ENCODE data around the gene RPTOR. TPM values are rescaled to one million over a fixed set of nuclear protein-coding genes. Genes with fewer than 3 reads are reported as not detected.

The RPTOR gene
- polyA plus RNA-seq, 1 of the 3 experiments (the other 2 are of a cell fraction) = 14.9 TPM

DNA sequence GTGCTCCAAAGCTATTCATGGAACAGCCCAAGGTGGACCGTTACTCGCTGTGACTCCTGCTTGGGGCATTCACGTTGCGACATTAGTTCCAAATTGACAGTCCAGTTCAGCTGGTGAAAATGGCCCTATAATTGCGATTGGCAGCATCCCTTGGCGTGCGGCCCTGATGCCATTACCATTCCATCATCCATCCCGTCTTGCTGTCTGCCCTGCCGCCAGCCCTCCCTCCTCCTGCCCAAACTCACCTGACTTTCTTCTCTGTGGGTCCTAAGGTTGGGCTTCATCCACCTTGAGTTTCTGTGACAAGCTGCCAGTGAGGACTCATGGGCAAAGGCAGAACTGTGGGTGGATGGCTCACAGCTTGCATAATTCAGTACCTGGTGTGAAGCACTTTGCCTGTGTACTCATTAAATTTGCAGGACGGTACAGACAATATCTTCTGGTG, 104.6 kb downstream of the RPTOR start:
- no peak overlapping the region for H3K27ac ChIP-seq (ENCODE audit: low read depth in 2 of 2, low read length in 1 of 2)
- no peak overlapping the region for H2AFZ ChIP-seq (ENCODE audit: low read depth)
- DNase-seq = no peak
- H3K9me3 ChIP-seq = no peaks in the 10 kb centered on the region
- H3K9ac ChIP-seq = no peak overlapping the region
- WGBS (ENCODE audit: low lambda C conversion rate) = 98% methylated on average over 10 of the region's 10 CpGs
- CTCF ChIA-PET = interaction anchor here (0.9 to 2.5 kb wide), 20 partner anchors 8 to 221 kb away, joined by 3 to 17 read pairs (median 4); no protein-coding TSS in a partner anchor
- H3K4me3 ChIP-seq (ENCODE audit: low read depth in 2 of 2, low read length in 1 of 2) = no peak overlapping the region
- H3F3A ChIP-seq (replicated peaks; ENCODE audit: insufficient read depth) = no peaks in the 10 kb centered on the region
- peaks cover 0 to 3% of the 10 kb centered on the region in 2 experiments for H3K36me3 ChIP-seq (replicated peaks in 1 of 2; ENCODE audit: control insufficient read depth in 1 of 2, insufficient read depth in 2 of 2, low read length in 1 of 2)
- H4K20me1 ChIP-seq (ENCODE audit: insufficient read depth) = peaks cover 26% of the 10 kb centered on the region; the same call in 1 of the 2 replicates
- H3K4me2 ChIP-seq = no peak overlapping the region
- H3K27me3 ChIP-seq (ENCODE audit: insufficient read depth) = no peaks in the 10 kb centered on the region
- no peaks in the 10 kb centered on the region for H3K9me2 ChIP-seq
- H3K4me1 ChIP-seq (ENCODE audit: control insufficient read depth in 1 of 2, insufficient read depth in 2 of 2, low read depth in 1 of 2, low read length in 1 of 2) = peaks cover 12 to 26% of the 10 kb centered on the region in 2 experiments; a peak in 3 of 4 replicates
- peaks cover 56% of the 10 kb centered on the region; the same call in 1 of the 2 replicates for H3K79me2 ChIP-seq (ENCODE audit: insufficient read depth)
- POLR2A ChIA-PET = no interaction called here
- TF ChIP-seq EP300 (IDR thresholded peaks at IDR 0.05; ENCODE audit: borderline replicate concordance in 1 of 2, low read depth in 1 of 2, low read length in 1 of 2) = no peak
- TF ChIP-seq, protein P1, sequence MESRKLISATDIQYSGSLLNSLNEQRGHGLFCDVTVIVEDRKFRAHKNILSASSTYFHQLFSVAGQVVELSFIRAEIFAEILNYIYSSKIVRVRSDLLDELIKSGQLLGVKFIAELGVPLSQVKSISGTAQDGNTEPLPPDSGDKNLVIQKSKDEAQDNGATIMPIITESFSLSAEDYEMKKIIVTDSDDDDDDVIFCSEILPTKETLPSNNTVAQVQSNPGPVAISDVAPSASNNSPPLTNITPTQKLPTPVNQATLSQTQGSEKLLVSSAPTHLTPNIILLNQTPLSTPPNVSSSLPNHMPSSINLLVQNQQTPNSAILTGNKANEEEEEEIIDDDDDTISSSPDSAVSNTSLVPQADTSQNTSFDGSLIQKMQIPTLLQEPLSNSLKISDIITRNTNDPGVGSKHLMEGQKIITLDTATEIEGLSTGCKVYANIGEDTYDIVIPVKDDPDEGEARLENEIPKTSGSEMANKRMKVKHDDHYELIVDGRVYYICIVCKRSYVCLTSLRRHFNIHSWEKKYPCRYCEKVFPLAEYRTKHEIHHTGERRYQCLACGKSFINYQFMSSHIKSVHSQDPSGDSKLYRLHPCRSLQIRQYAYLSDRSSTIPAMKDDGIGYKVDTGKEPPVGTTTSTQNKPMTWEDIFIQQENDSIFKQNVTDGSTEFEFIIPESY (IDR thresholded peaks at IDR 0.05; ENCODE audit: borderline replicate concordance, low read depth) = no peak
- TF ChIP-seq, protein P2, sequence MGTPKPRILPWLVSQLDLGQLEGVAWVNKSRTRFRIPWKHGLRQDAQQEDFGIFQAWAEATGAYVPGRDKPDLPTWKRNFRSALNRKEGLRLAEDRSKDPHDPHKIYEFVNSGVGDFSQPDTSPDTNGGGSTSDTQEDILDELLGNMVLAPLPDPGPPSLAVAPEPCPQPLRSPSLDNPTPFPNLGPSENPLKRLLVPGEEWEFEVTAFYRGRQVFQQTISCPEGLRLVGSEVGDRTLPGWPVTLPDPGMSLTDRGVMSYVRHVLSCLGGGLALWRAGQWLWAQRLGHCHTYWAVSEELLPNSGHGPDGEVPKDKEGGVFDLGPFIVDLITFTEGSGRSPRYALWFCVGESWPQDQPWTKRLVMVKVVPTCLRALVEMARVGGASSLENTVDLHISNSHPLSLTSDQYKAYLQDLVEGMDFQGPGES (IDR thresholded peaks at IDR 0.05; ENCODE audit: low read depth, low read length) = no peak
- no peak for TF ChIP-seq POLR2AphosphoS5 (IDR thresholded peaks at IDR 0.05; ENCODE audit: low read depth, low read length)
- no peak for TF ChIP-seq YY1 (IDR thresholded peaks at IDR 0.05; ENCODE audit: low read depth)
- no peak for TF ChIP-seq RAD21 (IDR thresholded peaks at IDR 0.05; ENCODE audit: low read length)
- no peak for TF ChIP-seq RCOR1 (IDR thresholded peaks at IDR 0.05; ENCODE audit: low read length)
- TF ChIP-seq GATA2 (CRISPR knock-in tag; IDR thresholded peaks at IDR 0.05) = no peak
- no peak for TF ChIP-seq RFX5 (IDR thresholded peaks at IDR 0.05; ENCODE audit: low read length)
- TF ChIP-seq FOXJ3 (CRISPR knock-in tag; IDR thresholded peaks at IDR 0.05) = no peak
- TF ChIP-seq JUND (IDR thresholded peaks at IDR 0.05) = no peak
- TF ChIP-seq GABPA (IDR thresholded peaks at IDR 0.05; ENCODE audit: low read depth) = no peak
- no peak for TF ChIP-seq CHD2 (IDR thresholded peaks at IDR 0.05; ENCODE audit: low read length, partially characterized antibody)
- TF ChIP-seq NFIC (IDR thresholded peaks at IDR 0.05; ENCODE audit: borderline replicate concordance) = no peak
- no peak for TF ChIP-seq SMC3 (IDR thresholded peaks at IDR 0.05; ENCODE audit: low read depth, low read length)
- no peak for TF ChIP-seq SIN3A (IDR thresholded peaks at IDR 0.05; ENCODE audit: borderline replicate concordance, low read depth, low read length)
- TF ChIP-seq, protein P3, sequence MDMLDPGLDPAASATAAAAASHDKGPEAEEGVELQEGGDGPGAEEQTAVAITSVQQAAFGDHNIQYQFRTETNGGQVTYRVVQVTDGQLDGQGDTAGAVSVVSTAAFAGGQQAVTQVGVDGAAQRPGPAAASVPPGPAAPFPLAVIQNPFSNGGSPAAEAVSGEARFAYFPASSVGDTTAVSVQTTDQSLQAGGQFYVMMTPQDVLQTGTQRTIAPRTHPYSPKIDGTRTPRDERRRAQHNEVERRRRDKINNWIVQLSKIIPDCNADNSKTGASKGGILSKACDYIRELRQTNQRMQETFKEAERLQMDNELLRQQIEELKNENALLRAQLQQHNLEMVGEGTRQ (IDR thresholded peaks at IDR 0.05; ENCODE audit: borderline replicate concordance, low read depth, low read length) = no peak
- TF ChIP-seq TAF1 (IDR thresholded peaks at IDR 0.05; ENCODE audit: borderline replicate concordance, low read depth, low read length) = no peak
- TF ChIP-seq, protein P4, sequence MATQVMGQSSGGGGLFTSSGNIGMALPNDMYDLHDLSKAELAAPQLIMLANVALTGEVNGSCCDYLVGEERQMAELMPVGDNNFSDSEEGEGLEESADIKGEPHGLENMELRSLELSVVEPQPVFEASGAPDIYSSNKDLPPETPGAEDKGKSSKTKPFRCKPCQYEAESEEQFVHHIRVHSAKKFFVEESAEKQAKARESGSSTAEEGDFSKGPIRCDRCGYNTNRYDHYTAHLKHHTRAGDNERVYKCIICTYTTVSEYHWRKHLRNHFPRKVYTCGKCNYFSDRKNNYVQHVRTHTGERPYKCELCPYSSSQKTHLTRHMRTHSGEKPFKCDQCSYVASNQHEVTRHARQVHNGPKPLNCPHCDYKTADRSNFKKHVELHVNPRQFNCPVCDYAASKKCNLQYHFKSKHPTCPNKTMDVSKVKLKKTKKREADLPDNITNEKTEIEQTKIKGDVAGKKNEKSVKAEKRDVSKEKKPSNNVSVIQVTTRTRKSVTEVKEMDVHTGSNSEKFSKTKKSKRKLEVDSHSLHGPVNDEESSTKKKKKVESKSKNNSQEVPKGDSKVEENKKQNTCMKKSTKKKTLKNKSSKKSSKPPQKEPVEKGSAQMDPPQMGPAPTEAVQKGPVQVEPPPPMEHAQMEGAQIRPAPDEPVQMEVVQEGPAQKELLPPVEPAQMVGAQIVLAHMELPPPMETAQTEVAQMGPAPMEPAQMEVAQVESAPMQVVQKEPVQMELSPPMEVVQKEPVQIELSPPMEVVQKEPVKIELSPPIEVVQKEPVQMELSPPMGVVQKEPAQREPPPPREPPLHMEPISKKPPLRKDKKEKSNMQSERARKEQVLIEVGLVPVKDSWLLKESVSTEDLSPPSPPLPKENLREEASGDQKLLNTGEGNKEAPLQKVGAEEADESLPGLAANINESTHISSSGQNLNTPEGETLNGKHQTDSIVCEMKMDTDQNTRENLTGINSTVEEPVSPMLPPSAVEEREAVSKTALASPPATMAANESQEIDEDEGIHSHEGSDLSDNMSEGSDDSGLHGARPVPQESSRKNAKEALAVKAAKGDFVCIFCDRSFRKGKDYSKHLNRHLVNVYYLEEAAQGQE (IDR thresholded peaks at IDR 0.05; ENCODE audit: low read depth, low read length) = no peak
